Heart right ventricle (tissue), 16 donors: ENCODE data around the gene DEPP1. TPM values are rescaled to one million over a fixed set of nuclear protein-coding genes. Genes with fewer than 3 reads are reported as not detected.

Experiments used
- ATAC-seq, 8 donors: fragments of 200-7000 bp; cut with Tn5 transposase; one replicate each; pipeline ENCODE4 v1.9.1; 2020; ENCODE audit warnings: mild to moderate bottlenecking in 8 of 8, moderate library complexity in 8 of 8, moderate number of reproducible peaks in 1 of 8
- DNase-seq, 2 donors: peaks; one replicate each; pipeline ENCODE4 v3.0.0-alpha.2; 2020
- H3K27ac ChIP-seq, 10 donors: fragments of 200-600 bp; sonication (generic) in 2 of 10; one replicate each; pipeline versions ENCODE4 v1.5.0 to v1.8.0; 2020 to 2022; ENCODE audit warnings: mild to moderate bottlenecking in 3 of 10
- H3K27me3 ChIP-seq, 7 donors: fragments of 200-600 bp; one replicate each; pipeline ENCODE4 v1.8.0; 2021 to 2022; ENCODE audit warnings: mild to moderate bottlenecking in 2 of 7
- H3K36me3 ChIP-seq, 9 donors: fragments of 200-600 bp; sonication (generic) in 1 of 9; one replicate each; pipeline versions ENCODE4 v1.5.0 to v1.8.0; 2020 to 2022; ENCODE audit warnings: mild to moderate bottlenecking in 2 of 9
- H3K4me1 ChIP-seq, 9 donors: fragments of 200-600 bp; sonication (generic) in 1 of 9; one replicate each; pipeline versions ENCODE4 v1.5.0 to v1.8.0; 2020 to 2022; ENCODE audit warnings: mild to moderate bottlenecking in 4 of 9
- H3K4me3 ChIP-seq, 10 donors: fragments of 200-600 bp; sonication (generic) in 2 of 10; one replicate each; pipeline versions ENCODE4 v1.5.0 to v1.8.0; 2020 to 2022; ENCODE audit warnings: mild to moderate bottlenecking in 7 of 10, moderate library complexity in 2 of 10
- H3K9me3 ChIP-seq, 11 donors: fragments of 200-600 bp in 10 of 11; sonication (generic) in 2 of 11; one replicate each; pipeline versions ENCODE4 v1.5.0 to v1.8.0; 2013 to 2022; ENCODE audit warnings: mild to moderate bottlenecking in 2 of 11, control low read depth in 1 of 11, moderate library complexity in 1 of 11
- WGBS, 2 donors: extraction: QIAGEN DNeasy Blood & Tissue Kit; methylation state at CpG; one replicate each; pipeline ENCODE4 v1.1.7; 2013; ENCODE audit warnings: inconsistent platforms in 1 of 2; 5-methylcytosine and 5-hydroxymethylcytosine counted together
- intact Hi-C, 10 donors: fragments of 100-400 bp; cut with DNase I; formaldehyde crosslinking; loops; one replicate each; pipeline versions ENCODE4 v1.11.1 to v1.14.2; 2022
- polyA plus RNA-seq, 2 donors: library from polyadenylated mRNA; stranded (reverse); fragments of 200-250 nt; gene quantifications; one replicate each; pipeline ENCODE4 v1.2.3, GENCODE V29; 2013
- total RNA-seq, 10 donors: library from RNA; stranded (reverse); fragmentation: NEBNext Ultra II Directional in 3 of 10; extraction: Animal tissue kit (Norgen Biotek cat#: 25700) in 3 of 10; gene quantifications; one replicate each; pipeline versions ENCODE4 v1.2.1 to v1.2.4, GENCODE V29; 2021 to 2023
- TF ChIP-seq, protein P1 (sequence below), 9 donors: fragments of 200-600 bp; sonication (generic) in 2 of 9; IDR thresholded peaks; one replicate each; pipeline versions ENCODE4 v1.5.0 to v1.8.0; 2021 to 2022; ENCODE audit warnings: antibody characterized with exemption in 9 of 9, mild to moderate bottlenecking in 5 of 9, moderate library complexity in 1 of 9
- donor health status: Arrhythmogenic right ventricular cardiomyopathy.
- donor health status: ischemic (EF 13 %, LVEDD 7.1; RV severe dilation, severe dysfunction).
- donor health status: healthy with polysubstance abuse.
- donor health status: DM: no; HTN: yes; CAD: no.
- donor health status: DM: no; HTN: no; CAD: no.
- donor health status: ischemic (EF 25% LVEDD 6.9; RV normal size, moderate dysfunction).
- donor health status: ischemic (EF 25% LVEDD 5.7; RV mildly dilated, moderate dysfunction).
- donor health status: healthy.
- donor health status: DM: yes; HTN: yes; CAD: no.
- donor health status: Ischemic cardiomyopathy.
- donor health status: ischemic (EF 35%, LVEDD 5.7; RV mildly dilated, moderate dysfunction).
- donor health status: nonischemic (EF 11% LVEDD 7.7; RV severe dilation, severe dysfunction).
- donor health status: DM: yes; HTN: yes; CAD: no.
- donor health status: PGD.
- donor health status: ischemic (EF 29% LVEDD 5.4; RV normal size, mild dysfunction).
- donor health status: nonischemic (EF 23%, LVEDD 6.1; RV moderate dilation, normal function).

The DEPP1 gene
- total and polyA plus RNA-seq, 12 donors: 10.0 to 172 (median 25.1) TPM

DNA sequence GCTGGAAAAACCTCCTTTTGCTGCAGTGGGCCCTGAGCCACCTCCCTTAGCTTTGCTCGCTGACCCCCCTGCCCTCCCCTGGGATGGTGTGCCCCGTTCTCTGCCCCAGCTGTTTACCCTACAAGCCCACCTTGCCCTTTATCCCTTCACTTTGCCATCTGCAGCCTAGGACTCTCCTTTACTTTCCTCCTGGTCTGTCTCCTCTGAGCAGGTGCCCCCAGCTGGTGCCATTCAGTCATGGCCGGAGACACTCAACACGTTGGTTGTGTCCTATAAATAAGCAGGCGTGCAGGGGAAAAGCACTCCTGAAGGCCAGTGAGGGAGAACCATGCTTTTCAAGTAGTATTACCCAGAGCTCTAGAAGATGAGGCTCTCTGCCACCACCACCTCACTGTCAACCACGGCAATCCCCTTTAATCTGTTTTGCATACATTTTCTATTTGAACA lies 12.9 kb downstream of the DEPP1 start:
- Histone ChIP-seq H3K4me1 (peaks cover 50 to 100% (median 96%) of the 10 kb centered on the region in 9 donors), H3K9me3 (no peaks in the 10 kb centered on the region), H3K27me3 (no peaks in the 10 kb centered on the region), H3K27ac (peak overlapping the region; percentile 86 to 98 (median 92)), H3K36me3 (peaks cover 0 to 18% (median 2%) of the 10 kb centered on the region in 9 donors), H3K4me3 (no peak overlapping the region)
- intact Hi-C loops: no loop called here
- TF ChIP-seq, protein P1, sequence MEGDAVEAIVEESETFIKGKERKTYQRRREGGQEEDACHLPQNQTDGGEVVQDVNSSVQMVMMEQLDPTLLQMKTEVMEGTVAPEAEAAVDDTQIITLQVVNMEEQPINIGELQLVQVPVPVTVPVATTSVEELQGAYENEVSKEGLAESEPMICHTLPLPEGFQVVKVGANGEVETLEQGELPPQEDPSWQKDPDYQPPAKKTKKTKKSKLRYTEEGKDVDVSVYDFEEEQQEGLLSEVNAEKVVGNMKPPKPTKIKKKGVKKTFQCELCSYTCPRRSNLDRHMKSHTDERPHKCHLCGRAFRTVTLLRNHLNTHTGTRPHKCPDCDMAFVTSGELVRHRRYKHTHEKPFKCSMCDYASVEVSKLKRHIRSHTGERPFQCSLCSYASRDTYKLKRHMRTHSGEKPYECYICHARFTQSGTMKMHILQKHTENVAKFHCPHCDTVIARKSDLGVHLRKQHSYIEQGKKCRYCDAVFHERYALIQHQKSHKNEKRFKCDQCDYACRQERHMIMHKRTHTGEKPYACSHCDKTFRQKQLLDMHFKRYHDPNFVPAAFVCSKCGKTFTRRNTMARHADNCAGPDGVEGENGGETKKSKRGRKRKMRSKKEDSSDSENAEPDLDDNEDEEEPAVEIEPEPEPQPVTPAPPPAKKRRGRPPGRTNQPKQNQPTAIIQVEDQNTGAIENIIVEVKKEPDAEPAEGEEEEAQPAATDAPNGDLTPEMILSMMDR (IDR thresholded peaks at IDR 0.05): peak in 7 of 9 donors; percentile 10 to 39 (median 19)
- WGBS, 2 donors: 49 to 57% methylated on average over 6 of the region's 6 CpGs
- ATAC-seq (peak in 6 of 8 donors; percentile 6 to 48 (median 26)), DNase-seq (peak in 1 of 2 donors; percentile 44)

DNA sequence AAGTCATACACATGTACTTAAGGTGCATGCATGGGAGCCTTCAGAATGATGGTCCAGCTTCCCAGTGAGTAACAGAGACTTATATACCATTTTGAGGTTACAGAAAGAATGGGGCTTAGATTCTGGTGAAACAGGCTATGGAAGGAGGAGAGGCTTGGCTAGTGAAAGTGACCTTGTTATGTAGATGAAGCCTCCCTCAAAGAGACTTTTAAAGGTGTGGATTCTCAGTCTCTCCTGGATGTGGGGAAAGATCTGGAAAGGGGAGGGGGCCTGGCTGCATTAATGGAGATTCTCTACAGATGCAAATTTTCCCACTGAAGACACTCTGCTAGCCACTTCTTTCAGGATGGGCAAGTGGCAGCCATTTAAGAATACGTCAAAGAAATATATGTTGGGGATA lies 13.5 kb downstream of the DEPP1 start:
- TF ChIP-seq, protein P1 (IDR thresholded peaks at IDR 0.05): no peak
- intact Hi-C loops: no loop called here
- ATAC-seq: no peak
- no peaks in the 10 kb centered on the region for H3K9me3 ChIP-seq
- H3K27me3 ChIP-seq: no peaks in the 10 kb centered on the region
- DNase-seq: peak in 1 of 2 donors; percentile 1
- peaks cover 50 to 100% (median 100%) of the 10 kb centered on the region in 9 donors for H3K4me1 ChIP-seq
- peaks cover 0 to 13% (median 0%) of the 10 kb centered on the region in 9 donors for H3K36me3 ChIP-seq
- peak overlapping the region; percentile 86 to 98 (median 92) for H3K27ac ChIP-seq
- 88 to 93% methylated on average over 1 of the region's 1 CpG for WGBS, 2 donors
- H3K4me3 ChIP-seq: no peak overlapping the region

DNA sequence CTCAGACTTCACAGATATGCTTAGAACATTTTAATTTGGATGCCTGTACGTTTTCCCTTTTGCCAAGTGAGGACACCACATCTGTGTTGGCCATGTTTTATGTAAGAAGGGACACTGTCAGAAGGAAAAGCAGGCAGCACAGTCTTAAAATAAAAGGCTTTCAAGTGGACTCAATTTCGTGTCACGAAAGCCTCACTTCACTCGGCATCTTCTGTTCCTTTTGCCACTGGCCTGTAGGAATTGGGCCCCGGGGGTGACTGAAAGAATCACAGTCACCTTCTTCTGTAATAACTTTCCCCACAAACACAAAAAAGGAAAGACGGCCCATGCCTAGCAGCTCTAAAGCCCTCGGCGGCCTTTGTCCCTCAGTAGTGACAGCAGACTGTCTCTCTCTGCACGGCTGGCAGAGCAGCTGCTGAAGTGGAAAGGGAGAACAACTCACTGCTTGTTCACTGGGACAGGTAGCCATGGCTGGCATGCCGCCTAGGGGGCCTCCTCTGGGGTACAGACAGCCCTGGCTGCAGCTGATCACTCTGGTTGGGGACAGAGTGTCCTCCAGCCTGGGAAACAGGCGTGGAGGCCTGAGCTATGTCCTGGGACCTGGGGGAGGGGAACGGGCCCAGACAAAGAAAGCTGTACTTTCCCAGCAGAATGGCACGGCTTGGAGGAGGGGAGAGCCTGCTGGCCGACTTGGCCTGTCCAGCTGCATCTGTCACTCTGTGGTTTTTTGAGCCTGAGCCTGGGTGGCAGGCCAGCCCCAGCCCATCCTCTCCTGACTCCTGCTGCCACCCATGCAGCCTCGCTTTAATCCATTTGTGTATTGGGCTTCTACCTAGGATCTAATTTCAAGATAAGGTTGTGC lies 14.6 kb downstream of the DEPP1 start:
- Histone ChIP-seq H3K4me3 (peak overlapping the region in 7 of 10 donors; percentile 19 to 92 (median 68)), H3K4me1 (peaks cover 44 to 94% (median 93%) of the 10 kb centered on the region in 9 donors), H3K27ac (peak overlapping the region; percentile 86 to 98 (median 92))

More for the DNA sequence above, 14.6 kb downstream of the DEPP1 start:
- intact Hi-C loops: no loop called here
- Histone ChIP-seq H3K9me3 (no peaks in the 10 kb centered on the region), H3K36me3 (peaks cover 0 to 2% (median 0%) of the 10 kb centered on the region in 9 donors), H3K27me3 (no peaks in the 10 kb centered on the region)
- TF ChIP-seq, protein P1 (IDR thresholded peaks at IDR 0.05): no peak
- peak; percentile 65 to 83 for DNase-seq
- peak; percentile 8 to 80 (median 43) for ATAC-seq
- WGBS, 2 donors: 30 to 38% methylated on average over 15 of the region's 15 CpGs
